BJ (cell line): ENCODE data around the gene VKORC1. TPM values are rescaled to one million over a fixed set of nuclear protein-coding genes. Genes with fewer than 3 reads are reported as not detected.

Experiments used
- CTCF ChIA-PET: fragments of 350-600 bp; formaldehyde crosslinking; extraction: SDS; loops from one replicate; lab custom pipeline; 2021; ENCODE audit warnings: antibody characterized with exemption, inconsistent platforms; lab: Yijun Ruan, JAX
- POLR2A ChIA-PET: fragments of 300-600 bp; sonication (Branson Sonifier 250); formaldehyde crosslinking; extraction: SDS; loops from one replicate; lab custom pipeline; 2021; ENCODE audit warnings: antibody characterized with exemption; lab: Charles Lee
- DNase-seq: peaks from one replicate; pipeline ENCODE4 v3.0.0-alpha.2; 2011; ENCODE audit warnings: low read depth
- H3K27me3 ChIP-seq: 2 replicates; pipeline ENCODE4 v1.6.0; 2011; ENCODE audit warnings: low read length; ENCODE audit not compliant: control insufficient read depth, insufficient read depth
- H3K36me3 ChIP-seq: 2 replicates; pipeline ENCODE4 v1.5.1; 2011; ENCODE audit warnings: low read length; ENCODE audit not compliant: control insufficient read depth, insufficient read depth
- H3K4me3 ChIP-seq: 2 replicates; pipeline ENCODE4 v1.5.1; 2011; ENCODE audit warnings: low read depth, mild to moderate bottlenecking, control low read depth, low read length
- polyA plus RNA-seq: library from polyadenylated mRNA; depleted of rRNA; stranded (reverse); fragments of >200 nt; gene quantifications from 2 replicates; pipeline ENCODE4 v1.2.3, GENCODE V29; 2011
- TF ChIP-seq, protein P1 (sequence below): IDR thresholded peaks from 2 replicates; pipeline ENCODE4 v1.5.1; 2011; ENCODE audit warnings: low read depth, mild to moderate bottlenecking, control low read depth, inconsistent platforms, low read length, moderate library complexity; ENCODE audit not compliant: insufficient read depth

Gene VKORC1
- polyA plus RNA-seq, 1 experiment, result 515 TPM

DNA sequence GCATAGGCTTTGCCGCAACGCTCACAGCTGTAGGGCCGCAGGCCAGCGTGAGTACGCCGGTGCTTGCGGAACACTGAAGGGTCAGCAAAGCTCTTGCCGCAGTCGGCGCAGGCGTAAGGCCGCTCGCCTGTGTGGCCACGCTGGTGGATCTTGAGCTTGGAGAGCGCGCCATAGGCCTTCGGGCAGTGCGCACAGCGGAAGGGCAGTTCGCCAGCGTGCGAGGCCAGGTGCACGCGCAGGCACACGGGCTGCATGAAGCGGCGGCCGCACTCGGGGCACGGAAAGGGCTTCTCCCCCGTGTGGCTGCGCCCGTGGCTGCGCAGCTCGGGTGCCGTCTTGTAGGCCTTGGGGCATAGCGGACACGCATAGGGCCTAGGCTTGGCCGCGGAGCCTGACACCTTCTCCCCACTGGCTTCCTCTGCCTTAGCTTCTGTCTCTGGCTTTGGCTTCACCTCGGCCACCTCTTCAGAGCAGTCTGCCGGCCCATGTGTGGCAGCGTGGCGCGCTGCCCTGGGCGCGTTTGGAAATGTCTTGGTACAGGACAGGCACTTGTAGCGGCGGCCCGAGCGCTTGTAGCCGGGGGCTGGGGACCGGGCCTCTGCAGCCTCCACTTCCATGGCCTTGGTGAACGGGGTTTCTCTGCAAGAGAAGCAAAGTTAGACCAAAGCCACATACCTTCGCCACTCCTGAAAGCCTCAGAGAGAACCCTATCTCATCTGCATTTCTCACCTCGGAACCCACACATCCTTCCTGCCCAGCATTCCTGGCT lies 30.6 kb downstream of the VKORC1 start:
- TF ChIP-seq, protein P1, sequence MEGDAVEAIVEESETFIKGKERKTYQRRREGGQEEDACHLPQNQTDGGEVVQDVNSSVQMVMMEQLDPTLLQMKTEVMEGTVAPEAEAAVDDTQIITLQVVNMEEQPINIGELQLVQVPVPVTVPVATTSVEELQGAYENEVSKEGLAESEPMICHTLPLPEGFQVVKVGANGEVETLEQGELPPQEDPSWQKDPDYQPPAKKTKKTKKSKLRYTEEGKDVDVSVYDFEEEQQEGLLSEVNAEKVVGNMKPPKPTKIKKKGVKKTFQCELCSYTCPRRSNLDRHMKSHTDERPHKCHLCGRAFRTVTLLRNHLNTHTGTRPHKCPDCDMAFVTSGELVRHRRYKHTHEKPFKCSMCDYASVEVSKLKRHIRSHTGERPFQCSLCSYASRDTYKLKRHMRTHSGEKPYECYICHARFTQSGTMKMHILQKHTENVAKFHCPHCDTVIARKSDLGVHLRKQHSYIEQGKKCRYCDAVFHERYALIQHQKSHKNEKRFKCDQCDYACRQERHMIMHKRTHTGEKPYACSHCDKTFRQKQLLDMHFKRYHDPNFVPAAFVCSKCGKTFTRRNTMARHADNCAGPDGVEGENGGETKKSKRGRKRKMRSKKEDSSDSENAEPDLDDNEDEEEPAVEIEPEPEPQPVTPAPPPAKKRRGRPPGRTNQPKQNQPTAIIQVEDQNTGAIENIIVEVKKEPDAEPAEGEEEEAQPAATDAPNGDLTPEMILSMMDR, result no peak
- Histone ChIP-seq H3K27me3 (no peaks in the 10 kb centered on the region), H3K36me3 (peaks cover 14% of the 10 kb centered on the region), H3K4me3 (no peak overlapping the region)
- ChIA-PET CTCF (interaction anchor here (1.0 to 1.4 kb wide), 3 partner anchors 10 to 111 kb away, joined by 3 to 4 read pairs (median 3); partner anchors contain the start of gene ZNF668), POLR2A (interaction anchor here (0.5 kb wide), 1 partner anchor 19 kb away, joined by 3 read pairs; no protein-coding TSS in a partner anchor)
- no peak for DNase-seq

DNA sequence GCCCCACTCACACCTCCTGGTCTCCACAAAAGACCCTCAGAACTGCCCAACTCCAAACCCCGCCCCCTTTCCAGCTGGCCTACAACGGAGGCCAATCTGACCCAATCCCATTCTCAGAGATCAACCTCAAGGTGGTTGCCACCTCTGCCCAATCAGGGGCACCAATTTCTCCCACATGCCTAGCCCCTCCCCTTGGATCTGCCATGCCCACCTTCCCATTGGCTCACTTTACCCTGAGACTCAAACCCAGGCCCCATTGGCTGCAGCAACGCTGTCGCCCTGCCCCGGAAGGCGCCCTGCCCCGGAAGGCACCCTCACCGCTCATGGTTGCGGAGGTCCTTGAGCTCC lies 31.1 kb downstream of the VKORC1 start:
- Histone ChIP-seq H3K4me3 (no peak overlapping the region), H3K27me3 (no peaks in the 10 kb centered on the region), H3K36me3 (peaks cover 14% of the 10 kb centered on the region)
- CTCF ChIA-PET, result interaction anchor here (1.0 kb wide), 2 partner anchors 38 to 110 kb away, joined by 3 read pairs; no protein-coding TSS in a partner anchor
- POLR2A ChIA-PET, result no interaction called here
- no peak for DNase-seq
- TF ChIP-seq, protein P1, result no peak

DNA sequence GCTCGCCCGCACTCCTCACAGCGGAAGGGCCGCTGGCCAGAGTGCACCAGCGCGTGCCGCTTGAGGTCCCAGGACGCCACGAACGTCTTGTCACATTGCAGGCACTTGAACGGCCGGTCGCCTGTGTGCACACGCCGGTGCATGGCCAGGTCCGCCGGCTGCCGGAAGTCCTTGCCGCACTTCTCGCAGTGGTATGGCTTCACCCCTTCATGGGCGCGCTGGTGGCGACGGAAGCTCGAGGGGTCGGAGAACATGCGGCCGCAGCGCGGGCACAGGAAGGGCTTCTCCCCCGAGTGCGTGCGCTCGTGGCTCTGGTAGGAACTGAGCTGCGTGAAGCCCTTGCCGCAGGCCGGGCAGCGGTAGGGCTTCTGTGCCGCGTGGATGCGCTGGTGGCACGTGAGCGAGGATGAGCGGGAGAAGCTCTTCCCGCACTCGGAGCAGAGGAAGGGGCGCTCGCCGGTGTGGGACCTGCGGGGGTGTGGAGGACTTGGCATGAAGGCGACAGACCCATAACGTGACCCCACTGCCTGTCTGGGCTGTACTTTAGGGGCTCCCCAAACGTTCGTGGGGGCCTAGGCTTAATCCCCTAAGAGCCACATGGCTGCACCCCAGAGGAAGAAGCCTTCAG lies 32.7 kb downstream of the VKORC1 start:
- DNase-seq, result no peak
- Histone ChIP-seq H3K27me3 (no peaks in the 10 kb centered on the region), H3K36me3 (peaks cover 14% of the 10 kb centered on the region), H3K4me3 (no peak overlapping the region)
- CTCF ChIA-PET, result no interaction called here
- POLR2A ChIA-PET, result no interaction called here
- TF ChIP-seq, protein P1, result no peak

DNA sequence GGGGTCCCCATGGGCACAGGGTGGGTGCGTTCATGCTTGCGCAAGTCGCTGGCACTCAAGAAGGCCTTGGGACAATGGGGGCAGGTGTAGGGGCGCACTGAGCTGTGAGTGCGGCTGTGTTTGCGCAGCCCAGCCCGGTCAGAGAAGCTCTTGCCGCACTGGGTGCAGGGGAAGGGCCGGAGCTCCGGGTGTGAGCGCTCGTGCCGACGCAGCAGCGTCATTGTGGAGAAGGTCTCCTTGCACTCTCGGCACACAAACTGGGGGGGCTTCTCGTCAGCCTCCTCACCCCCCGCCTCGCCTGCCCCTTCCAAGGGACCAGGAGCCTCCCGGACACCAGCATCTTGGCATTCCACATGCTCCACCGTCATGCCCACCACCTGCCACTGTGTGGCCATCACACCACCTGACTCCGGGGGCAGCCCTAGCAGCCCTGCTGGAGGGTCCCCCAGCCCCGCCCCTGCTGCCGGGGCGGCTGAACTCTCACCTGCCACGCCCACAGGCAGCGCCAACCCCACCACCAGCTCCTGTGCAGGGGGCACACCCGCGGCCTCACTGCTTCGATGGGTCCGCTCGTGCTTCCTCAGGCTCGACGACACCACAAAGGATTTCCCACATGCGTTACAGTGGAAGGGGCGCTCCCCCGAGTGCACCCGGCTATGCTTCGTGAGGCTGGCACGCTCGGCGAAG lies 33.3 kb downstream of the VKORC1 start:
- CTCF ChIA-PET, result no interaction called here
- TF ChIP-seq, protein P1, result no peak
- DNase-seq, result no peak
- Histone ChIP-seq H3K4me3 (no peak overlapping the region), H3K27me3 (no peaks in the 10 kb centered on the region), H3K36me3 (peaks cover 14% of the 10 kb centered on the region)
- POLR2A ChIA-PET, result no interaction called here

DNA sequence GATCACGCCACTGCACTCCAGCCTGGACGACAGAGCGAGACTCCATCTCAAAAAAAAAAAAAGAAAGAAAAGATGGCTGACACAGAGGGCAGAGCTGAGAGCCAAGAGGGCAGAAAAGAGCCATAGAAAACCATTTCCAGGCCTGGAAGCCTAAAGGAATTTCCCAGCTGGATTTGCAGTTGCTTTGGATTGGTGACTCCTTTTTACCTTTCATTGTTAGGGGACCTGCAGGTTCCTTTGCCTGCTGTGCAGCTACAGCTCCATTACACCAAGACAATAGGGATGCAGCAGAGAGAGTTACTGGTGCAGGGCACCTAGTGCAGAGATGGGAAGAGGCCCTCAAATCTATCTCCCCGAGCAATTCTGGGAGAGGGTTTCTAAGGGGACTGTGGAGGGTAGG lies 39.0 kb downstream of the VKORC1 start:
- POLR2A ChIA-PET, result interaction anchor here (0.7 kb wide), 2 partner anchors 9 to 56 kb away, joined by 3 to 13 read pairs; no protein-coding TSS in a partner anchor
- CTCF ChIA-PET, result no interaction called here
- Histone ChIP-seq H3K36me3 (0 out of 2 replicates have a peak, but pooled peaks cover 2% of the 10 kb centered on the region), H3K27me3 (no peaks in the 10 kb centered on the region), H3K4me3 (no peak overlapping the region)
- TF ChIP-seq, protein P1, result no peak
- DNase-seq, result no peak
